ENCODE data around the gene ESPNL.

ESPNL gene

GRCh38 chr2:238174701-238175100 is 74.6 kb downstream of the ESPNL start:
- TF ChIP-seq POLR2A (IDR thresholded peaks at IDR 0.05; ENCODE audit: extremely low read depth, insufficient read length) (no peak), MYC (IDR thresholded peaks at IDR 0.05; ENCODE audit: low read depth, low read length) (no peak)
- TF ChIP-seq, protein P1, sequence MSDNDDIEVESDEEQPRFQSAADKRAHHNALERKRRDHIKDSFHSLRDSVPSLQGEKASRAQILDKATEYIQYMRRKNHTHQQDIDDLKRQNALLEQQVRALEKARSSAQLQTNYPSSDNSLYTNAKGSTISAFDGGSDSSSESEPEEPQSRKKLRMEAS (IDR thresholded peaks at IDR 0.05; ENCODE audit: low read depth, low read length) = no peak
- H3K4me3 ChIP-seq (ENCODE audit: low read depth, low read length) = no peak overlapping the region
- DNase-seq (ENCODE audit: low read depth) = no peak

- no peak overlapping the region for H3K4me3 ChIP-seq (ENCODE audit: low read depth, low read length)
- TF ChIP-seq, protein P1 (IDR thresholded peaks at IDR 0.05; ENCODE audit: low read depth, low read length) = no peak
- no peak for TF ChIP-seq POLR2A (IDR thresholded peaks at IDR 0.05; ENCODE audit: extremely low read depth, insufficient read length)
- no peak for DNase-seq (ENCODE audit: low read depth)
These were observed 76.5 kb downstream of the ESPNL start for GRCh38 chr2:238176613-238177012.

DNA sequence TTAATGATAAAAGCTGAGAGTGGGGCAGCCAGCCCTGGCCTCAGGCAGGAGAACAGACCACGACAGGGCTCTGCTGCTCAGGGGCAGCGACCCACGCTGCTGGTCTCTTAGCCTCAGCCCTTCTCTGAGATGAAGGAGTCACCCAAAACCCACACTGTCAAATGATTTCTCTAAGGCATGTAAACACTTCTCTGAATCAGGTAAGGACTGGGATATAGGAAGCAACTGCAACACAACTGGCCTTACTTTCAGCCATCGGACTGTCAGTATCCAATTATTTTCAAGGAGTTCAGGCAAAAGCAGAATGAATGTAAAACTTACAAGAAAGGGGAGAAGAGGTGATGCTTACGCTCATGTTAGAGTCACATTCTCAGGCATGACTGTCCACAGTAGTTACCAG is 80.4 kb downstream of the ESPNL start:
- TF ChIP-seq POLR2A (IDR thresholded peaks at IDR 0.05; ENCODE audit: extremely low read depth, insufficient read length) (no peak), MYC (IDR thresholded peaks at IDR 0.05; ENCODE audit: low read depth, low read length) (no peak)
- TF ChIP-seq, protein P2, sequence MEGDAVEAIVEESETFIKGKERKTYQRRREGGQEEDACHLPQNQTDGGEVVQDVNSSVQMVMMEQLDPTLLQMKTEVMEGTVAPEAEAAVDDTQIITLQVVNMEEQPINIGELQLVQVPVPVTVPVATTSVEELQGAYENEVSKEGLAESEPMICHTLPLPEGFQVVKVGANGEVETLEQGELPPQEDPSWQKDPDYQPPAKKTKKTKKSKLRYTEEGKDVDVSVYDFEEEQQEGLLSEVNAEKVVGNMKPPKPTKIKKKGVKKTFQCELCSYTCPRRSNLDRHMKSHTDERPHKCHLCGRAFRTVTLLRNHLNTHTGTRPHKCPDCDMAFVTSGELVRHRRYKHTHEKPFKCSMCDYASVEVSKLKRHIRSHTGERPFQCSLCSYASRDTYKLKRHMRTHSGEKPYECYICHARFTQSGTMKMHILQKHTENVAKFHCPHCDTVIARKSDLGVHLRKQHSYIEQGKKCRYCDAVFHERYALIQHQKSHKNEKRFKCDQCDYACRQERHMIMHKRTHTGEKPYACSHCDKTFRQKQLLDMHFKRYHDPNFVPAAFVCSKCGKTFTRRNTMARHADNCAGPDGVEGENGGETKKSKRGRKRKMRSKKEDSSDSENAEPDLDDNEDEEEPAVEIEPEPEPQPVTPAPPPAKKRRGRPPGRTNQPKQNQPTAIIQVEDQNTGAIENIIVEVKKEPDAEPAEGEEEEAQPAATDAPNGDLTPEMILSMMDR (IDR thresholded peaks at IDR 0.05; ENCODE audit: low read depth, low read length) = no peak
- TF ChIP-seq, protein P1 (IDR thresholded peaks at IDR 0.05; ENCODE audit: low read depth, low read length) = no peak
- no peak overlapping the region for H3K4me3 ChIP-seq (ENCODE audit: low read depth, low read length)
- DNase-seq (ENCODE audit: low read depth) = no peak

GRCh38 chr2:238182362-238182761 is 82.2 kb downstream of the ESPNL start:
- TF ChIP-seq, protein P1 (IDR thresholded peaks at IDR 0.05; ENCODE audit: low read depth, low read length) = no peak
- no peak for TF ChIP-seq POLR2A (IDR thresholded peaks at IDR 0.05; ENCODE audit: extremely low read depth, insufficient read length)
- TF ChIP-seq, protein P2 (IDR thresholded peaks at IDR 0.05; ENCODE audit: low read depth, low read length) = no peak
- no peak overlapping the region for H3K4me3 ChIP-seq (ENCODE audit: low read depth, low read length)
- DNase-seq (ENCODE audit: low read depth) = no peak
